ENCODE data around the gene OBSCN.

The OBSCN gene

DNA sequence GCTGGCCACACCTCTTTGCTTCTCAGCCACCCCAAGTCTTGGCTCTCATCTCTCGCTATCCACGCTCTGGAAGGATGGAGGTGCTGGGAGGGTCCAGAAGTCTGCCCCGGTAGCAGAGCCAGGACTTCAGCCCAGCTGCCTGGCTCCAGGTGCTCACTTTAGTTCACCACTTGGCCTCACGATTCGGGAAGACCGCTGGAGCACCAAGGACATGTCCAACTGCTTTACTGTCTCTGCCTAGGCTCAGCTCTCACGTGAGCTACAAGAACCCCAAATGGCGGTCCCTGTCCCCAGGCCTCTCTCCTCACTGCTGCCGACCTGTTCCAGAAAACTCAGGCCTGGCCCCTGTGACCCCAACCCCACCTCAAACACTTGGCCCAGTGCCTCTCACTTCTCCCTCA is 195.4 kb downstream of the OBSCN start:
- no peaks in the 10 kb centered on the region for H3K36me3 ChIP-seq (ENCODE audit: control insufficient read depth, insufficient read depth, low read length)
- H3K9ac ChIP-seq (ENCODE audit: low read depth, low read length): no peak overlapping the region
- no peaks in the 10 kb centered on the region for H3K4me1 ChIP-seq (ENCODE audit: control insufficient read depth, insufficient read depth, low read length)
- no peaks in the 10 kb centered on the region for H3K9me3 ChIP-seq (ENCODE audit: control insufficient read depth, insufficient read depth, low read length)
- no peak overlapping the region for H3K4me3 ChIP-seq (ENCODE audit: low read depth, low read length)
- H3K27me3 ChIP-seq (ENCODE audit: control insufficient read depth, insufficient read depth, low read length): no peaks in the 10 kb centered on the region

DNA sequence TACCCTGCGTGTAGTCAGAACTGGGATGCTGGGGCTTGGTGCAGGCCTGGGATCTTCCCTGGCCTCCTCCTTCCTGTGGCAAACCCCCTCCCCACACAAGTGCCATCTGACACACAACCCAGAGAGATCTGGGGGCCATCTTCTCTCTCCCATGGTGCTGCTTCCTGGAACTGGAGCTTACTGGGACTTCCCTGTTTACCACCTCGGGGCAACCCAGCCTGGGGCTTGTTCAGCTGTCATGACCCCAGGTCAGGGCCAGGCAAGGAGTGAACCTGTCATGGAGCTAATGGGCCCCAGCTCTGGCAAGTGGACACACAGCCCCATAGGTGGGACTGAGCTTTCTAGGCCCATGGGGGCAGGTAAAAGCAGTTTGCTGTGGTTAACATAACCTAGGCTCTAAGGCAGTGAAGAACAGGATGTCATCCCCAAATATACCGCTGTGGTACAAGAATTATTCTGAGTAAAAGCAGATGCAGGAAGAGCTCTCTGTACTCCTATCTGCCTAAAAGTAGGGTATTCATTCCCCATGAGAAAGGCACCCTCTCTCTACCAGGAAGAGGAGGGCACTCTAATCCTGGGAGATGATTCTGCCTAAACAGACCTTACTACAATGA is 196.4 kb downstream of the OBSCN start:
- Histone ChIP-seq H3K4me1 (ENCODE audit: control insufficient read depth, insufficient read depth, low read length) (no peaks in the 10 kb centered on the region), H3K9me3 (ENCODE audit: control insufficient read depth, insufficient read depth, low read length) (no peaks in the 10 kb centered on the region), H3K36me3 (ENCODE audit: control insufficient read depth, insufficient read depth, low read length) (no peaks in the 10 kb centered on the region), H3K4me3 (ENCODE audit: low read depth, low read length) (no peak overlapping the region), H3K27me3 (ENCODE audit: control insufficient read depth, insufficient read depth, low read length) (no peaks in the 10 kb centered on the region), H3K9ac (ENCODE audit: low read depth, low read length) (no peak overlapping the region)

DNA sequence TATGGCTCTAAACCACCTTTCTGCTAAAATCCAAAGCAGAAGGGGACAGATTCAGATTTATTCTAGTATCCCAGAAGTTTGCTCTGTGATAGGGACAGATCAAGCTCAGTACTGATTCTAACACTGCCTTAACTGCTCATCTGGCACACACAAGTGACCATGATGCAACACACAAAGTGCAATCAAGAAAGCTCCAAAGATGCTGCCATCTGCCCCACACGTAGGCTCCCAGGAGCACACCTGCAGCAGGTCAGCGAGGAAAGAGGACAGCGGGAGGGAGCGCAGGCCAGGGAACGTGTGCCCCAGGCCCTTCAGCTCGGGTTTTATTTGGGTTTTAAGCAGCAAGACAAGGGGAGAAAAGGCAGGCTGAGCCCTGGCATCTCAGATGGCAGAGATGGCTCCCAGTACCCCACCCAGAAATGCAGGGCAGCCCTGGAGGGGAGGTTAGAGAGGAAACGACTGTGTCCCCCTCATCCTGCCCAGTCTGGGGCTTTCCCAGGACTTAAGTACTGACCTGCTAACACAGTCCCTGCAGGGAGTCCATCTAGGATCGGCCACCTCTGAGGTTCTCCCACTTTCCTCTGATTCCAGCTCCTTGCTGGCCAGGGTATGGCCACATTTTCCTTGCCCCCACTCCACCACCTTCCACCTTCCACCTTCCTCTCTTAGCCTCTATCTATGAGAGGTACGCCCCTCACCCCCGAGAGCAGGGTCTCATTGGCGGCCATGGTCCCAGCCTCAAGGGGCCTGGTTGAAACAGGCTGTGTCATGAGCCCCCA is 197.5 kb downstream of the OBSCN start:
- Histone ChIP-seq H3K36me3 (ENCODE audit: control insufficient read depth, insufficient read depth, low read length) (no peaks in the 10 kb centered on the region), H3K4me1 (ENCODE audit: control insufficient read depth, insufficient read depth, low read length) (no peaks in the 10 kb centered on the region), H3K9me3 (ENCODE audit: control insufficient read depth, insufficient read depth, low read length) (no peaks in the 10 kb centered on the region), H3K27me3 (ENCODE audit: control insufficient read depth, insufficient read depth, low read length) (no peaks in the 10 kb centered on the region), H3K9ac (ENCODE audit: low read depth, low read length) (no peak overlapping the region), H3K4me3 (ENCODE audit: low read depth, low read length) (peak overlapping the region; percentile 66)

DNA sequence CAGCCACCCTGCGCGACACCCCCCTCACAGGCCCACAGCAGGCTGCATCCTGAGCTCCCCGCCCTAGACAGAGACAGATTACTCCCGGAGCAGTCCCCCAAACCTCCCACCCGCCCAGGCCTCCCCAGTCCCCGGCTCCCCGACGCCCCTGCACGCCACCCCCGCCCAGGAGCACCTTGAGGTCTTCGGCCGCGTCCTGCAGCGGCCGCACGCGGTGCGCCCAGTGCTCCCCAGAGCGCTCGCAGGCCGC is 198.1 kb downstream of the OBSCN start:
- Histone ChIP-seq H3K4me1 (ENCODE audit: control insufficient read depth, insufficient read depth, low read length) (no peaks in the 10 kb centered on the region), H3K27me3 (ENCODE audit: control insufficient read depth, insufficient read depth, low read length) (no peaks in the 10 kb centered on the region), H3K36me3 (ENCODE audit: control insufficient read depth, insufficient read depth, low read length) (peaks cover 1% of the 10 kb centered on the region), H3K9ac (ENCODE audit: low read depth, low read length) (no peak overlapping the region), H3K4me3 (ENCODE audit: low read depth, low read length) (peak overlapping the region; percentile 66), H3K9me3 (ENCODE audit: control insufficient read depth, insufficient read depth, low read length) (no peaks in the 10 kb centered on the region)

DNA sequence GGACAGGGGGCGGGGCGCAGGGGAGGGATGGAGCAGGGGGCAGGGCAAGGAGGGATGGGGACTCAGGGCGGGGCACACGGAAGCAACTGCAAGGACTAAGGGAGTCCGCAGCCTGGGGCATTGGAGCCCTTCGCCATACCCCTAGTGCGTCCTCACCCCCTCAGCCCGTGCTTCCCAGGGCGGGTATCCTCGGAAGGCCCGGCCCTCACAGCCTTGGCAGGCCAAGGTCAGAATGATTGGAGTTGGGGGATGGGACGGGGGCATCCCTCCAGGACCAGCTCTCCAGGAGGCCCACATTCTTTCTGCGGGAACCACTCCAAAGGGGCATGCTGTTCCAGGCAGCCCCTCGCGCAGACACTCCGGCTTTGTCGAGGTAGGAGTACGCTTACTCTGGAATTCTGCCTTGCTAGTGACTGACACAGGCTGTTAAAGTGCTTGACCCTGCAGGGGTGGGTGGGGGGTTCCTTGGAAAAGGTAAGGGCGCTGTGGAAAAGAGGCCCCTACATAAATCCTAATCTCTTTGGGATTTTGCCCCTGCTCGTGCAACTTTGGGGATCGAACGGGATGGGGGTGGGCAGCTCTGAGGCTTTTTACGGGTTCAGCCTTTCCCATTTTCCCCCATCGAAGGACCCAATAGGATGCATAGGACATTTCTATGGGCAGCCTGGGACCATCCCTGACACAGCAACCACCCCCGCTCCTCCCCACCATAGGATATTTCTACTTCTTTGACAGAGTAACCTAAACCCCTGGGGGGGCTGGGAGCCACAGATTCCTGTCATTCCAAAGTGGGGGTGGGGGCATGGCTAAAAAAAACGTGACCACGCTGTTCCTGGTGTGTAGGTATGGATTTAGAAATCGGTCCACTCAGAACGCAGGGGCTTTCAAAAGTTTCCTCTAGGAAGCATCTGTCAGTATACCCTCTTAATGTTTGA is 199.5 kb downstream of the OBSCN start:
- Histone ChIP-seq H3K9me3 (ENCODE audit: control insufficient read depth, insufficient read depth, low read length) (no peaks in the 10 kb centered on the region), H3K9ac (ENCODE audit: low read depth, low read length) (no peak overlapping the region), H3K4me3 (ENCODE audit: low read depth, low read length) (peak overlapping the region; percentile 58), H3K36me3 (ENCODE audit: control insufficient read depth, insufficient read depth, low read length) (peaks cover 4% of the 10 kb centered on the region), H3K4me1 (ENCODE audit: control insufficient read depth, insufficient read depth, low read length) (no peaks in the 10 kb centered on the region), H3K27me3 (ENCODE audit: control insufficient read depth, insufficient read depth, low read length) (no peaks in the 10 kb centered on the region)

DNA sequence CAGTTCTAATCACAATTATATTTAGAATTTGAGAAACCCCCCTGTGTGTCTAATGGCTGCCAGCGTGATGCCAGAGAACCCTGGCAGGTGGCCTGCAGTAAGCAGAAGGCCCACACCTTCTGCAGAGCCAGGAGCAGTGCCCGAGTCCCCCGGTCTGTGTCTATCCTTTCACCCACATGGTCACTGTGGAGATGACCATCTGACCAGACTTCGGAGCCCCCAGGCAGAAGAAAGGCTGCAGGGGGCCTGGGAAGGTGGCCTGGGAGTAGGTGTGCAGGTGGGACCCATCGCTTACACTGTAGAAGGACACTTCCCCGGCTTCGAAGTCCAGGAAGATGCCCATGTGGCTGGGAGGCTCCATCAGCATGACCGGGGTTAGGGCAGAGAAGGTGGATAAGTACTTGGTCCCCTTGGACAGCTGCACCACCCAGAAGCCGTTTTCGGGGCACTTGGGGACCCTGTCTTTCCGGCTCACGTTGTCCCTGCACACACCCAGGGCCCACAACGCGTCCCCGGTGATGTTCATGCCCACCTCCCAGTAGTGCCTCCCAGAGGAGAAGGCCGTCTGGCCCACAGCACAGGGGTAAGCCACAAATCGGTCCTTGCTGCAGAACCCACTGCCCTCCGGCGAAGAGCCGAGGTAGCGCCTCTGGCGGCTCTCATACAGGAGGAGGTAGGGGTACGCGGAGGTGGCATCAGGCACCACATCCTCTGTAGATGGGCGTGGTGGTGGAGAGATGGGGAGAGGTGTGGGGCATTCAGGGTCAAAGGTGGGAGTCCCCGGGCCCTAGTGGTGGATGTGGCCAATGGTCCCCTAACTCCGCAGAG is 200.4 kb downstream of the OBSCN start:
- H3K9ac ChIP-seq (ENCODE audit: low read depth, low read length): no peak overlapping the region
- H3K4me3 ChIP-seq (ENCODE audit: low read depth, low read length): peak overlapping the region; percentile 58
- no peaks in the 10 kb centered on the region for H3K4me1 ChIP-seq (ENCODE audit: control insufficient read depth, insufficient read depth, low read length)

DNA sequence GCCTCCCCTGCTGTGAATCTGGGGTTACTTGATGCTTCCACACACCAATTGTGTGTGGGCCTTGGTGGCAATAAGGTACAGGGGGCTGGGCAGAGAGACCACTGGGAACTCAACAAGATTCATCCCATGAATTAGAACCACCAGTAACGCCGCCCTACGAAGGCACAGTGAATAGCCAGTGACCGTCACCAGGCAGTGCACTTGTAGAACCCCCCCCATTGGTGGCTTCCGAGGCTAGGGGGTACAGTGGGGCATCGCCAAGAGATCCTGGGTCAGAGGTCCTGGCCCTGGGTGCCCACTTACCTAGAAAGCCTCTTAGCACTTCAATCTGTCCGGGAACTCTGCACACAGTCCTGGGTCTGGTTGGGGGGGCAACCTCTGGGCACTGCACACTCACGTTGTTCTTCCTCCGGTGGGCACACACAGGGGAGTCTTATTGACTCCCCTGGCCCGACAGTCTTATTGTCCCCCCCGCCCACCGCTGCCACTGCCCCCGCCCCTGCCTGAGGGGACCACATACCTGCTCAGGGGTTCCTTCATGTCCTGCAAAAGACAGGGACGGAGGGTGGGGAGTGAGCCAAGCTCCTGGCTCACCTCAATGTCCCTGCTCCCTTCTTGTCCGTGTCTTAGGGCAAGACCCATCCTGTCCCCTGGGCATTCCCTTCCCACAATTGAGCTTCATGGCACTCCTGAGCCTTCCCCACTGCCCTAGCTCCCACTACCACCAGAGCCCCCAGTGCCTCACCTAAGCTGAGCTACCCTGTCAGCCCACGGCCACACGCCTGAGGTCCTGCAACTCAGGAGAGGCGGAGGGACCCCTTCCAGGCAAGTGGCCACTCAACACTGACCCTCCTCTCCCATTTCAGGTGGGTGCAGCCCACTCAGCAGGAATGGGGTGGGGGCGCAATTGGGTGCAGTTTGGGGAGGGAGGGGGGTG is 201.3 kb downstream of the OBSCN start:
- Histone ChIP-seq H3K9me3 (ENCODE audit: control insufficient read depth, insufficient read depth, low read length) (no peaks in the 10 kb centered on the region), H3K27me3 (ENCODE audit: control insufficient read depth, insufficient read depth, low read length) (peaks cover 7% of the 10 kb centered on the region), H3K36me3 (ENCODE audit: control insufficient read depth, insufficient read depth, low read length) (peaks cover 4% of the 10 kb centered on the region), H3K9ac (ENCODE audit: low read depth, low read length) (no peak overlapping the region), H3K4me1 (ENCODE audit: control insufficient read depth, insufficient read depth, low read length) (no peaks in the 10 kb centered on the region), H3K4me3 (ENCODE audit: low read depth, low read length) (no peak overlapping the region)

More for the DNA sequence above, 200.4 kb downstream of the OBSCN start:
- Histone ChIP-seq H3K36me3 (ENCODE audit: control insufficient read depth, insufficient read depth, low read length) (peaks cover 4% of the 10 kb centered on the region), H3K27me3 (ENCODE audit: control insufficient read depth, insufficient read depth, low read length) (no peaks in the 10 kb centered on the region), H3K9me3 (ENCODE audit: control insufficient read depth, insufficient read depth, low read length) (no peaks in the 10 kb centered on the region)

DNA sequence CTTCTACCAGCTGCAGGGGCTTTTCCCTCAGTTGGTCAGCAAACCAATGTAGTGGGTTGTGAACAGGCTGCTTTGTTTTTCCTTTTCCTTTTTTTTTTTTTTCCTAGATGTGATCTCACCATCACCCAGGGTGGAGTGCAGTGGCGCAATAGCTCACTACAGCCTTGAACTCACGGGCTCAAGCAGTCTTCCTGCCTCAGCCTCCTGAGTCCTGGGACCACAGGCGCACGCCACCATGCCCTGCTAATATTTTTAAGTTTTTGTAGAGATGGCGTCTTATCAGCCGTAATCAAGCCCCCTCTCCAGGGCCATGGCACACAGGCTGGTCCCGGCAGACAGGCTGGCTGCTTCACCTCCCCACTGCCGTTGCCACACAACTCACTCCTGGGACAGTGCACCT is 202.2 kb downstream of the OBSCN start:
- Histone ChIP-seq H3K4me3 (ENCODE audit: low read depth, low read length) (no peak overlapping the region), H3K36me3 (ENCODE audit: control insufficient read depth, insufficient read depth, low read length) (peaks cover 4% of the 10 kb centered on the region), H3K27me3 (ENCODE audit: control insufficient read depth, insufficient read depth, low read length) (peaks cover 8% of the 10 kb centered on the region)

DNA sequence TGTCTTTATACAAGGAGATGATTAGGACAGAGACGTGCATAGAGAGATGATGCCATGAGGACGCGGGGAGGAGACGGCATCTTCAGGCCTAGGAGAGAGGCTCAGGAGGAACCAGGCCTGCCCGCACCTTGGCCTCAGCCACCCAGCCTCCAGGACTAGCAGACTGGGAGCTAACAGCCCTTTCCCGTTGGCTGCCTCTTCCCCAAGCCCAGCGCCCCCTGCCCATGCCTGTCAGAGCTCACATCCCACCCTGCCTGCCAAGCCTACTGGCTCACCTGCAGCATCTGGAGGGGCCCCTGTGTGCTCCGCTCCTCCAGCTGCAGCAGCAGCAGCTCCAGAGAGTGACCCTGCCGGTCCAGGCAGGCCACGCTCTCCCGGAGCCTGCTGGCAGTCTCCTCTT is 202.8 kb downstream of the OBSCN start:
- Histone ChIP-seq H3K9ac (ENCODE audit: low read depth, low read length) (no peak overlapping the region), H3K4me3 (ENCODE audit: low read depth, low read length) (no peak overlapping the region), H3K27me3 (ENCODE audit: control insufficient read depth, insufficient read depth, low read length) (peaks cover 15% of the 10 kb centered on the region), H3K9me3 (ENCODE audit: control insufficient read depth, insufficient read depth, low read length) (no peaks in the 10 kb centered on the region), H3K36me3 (ENCODE audit: control insufficient read depth, insufficient read depth, low read length) (peaks cover 4% of the 10 kb centered on the region), H3K4me1 (ENCODE audit: control insufficient read depth, insufficient read depth, low read length) (peaks cover 2% of the 10 kb centered on the region)

More for the DNA sequence above, 202.2 kb downstream of the OBSCN start:
- no peaks in the 10 kb centered on the region for H3K9me3 ChIP-seq (ENCODE audit: control insufficient read depth, insufficient read depth, low read length)
- H3K4me1 ChIP-seq (ENCODE audit: control insufficient read depth, insufficient read depth, low read length): no peaks in the 10 kb centered on the region
- H3K9ac ChIP-seq (ENCODE audit: low read depth, low read length): no peak overlapping the region

DNA sequence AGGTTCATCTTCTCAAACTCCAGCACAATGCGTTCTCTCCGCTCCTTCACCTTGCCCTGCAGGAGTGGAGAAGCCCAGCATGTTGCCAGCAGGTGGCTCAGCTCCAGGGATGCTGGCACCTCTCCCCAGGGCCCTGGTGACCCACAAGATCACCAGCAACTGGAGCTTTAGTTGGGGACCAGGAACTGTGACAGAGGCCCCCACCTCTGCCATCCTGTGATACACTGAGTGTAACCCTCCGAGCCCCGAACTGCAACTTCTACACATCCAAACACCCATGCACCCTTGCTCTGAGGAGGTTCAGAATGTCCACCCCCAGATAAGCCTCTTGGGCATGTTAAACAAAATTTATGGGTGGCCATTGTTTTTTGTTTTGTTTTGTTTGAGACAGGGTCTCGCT is 203.3 kb downstream of the OBSCN start:
- peaks cover 4% of the 10 kb centered on the region for H3K36me3 ChIP-seq (ENCODE audit: control insufficient read depth, insufficient read depth, low read length)
- no peak overlapping the region for H3K9ac ChIP-seq (ENCODE audit: low read depth, low read length)
- no peak overlapping the region for H3K4me3 ChIP-seq (ENCODE audit: low read depth, low read length)
- H3K27me3 ChIP-seq (ENCODE audit: control insufficient read depth, insufficient read depth, low read length): peaks cover 18% of the 10 kb centered on the region
- no peaks in the 10 kb centered on the region for H3K9me3 ChIP-seq (ENCODE audit: control insufficient read depth, insufficient read depth, low read length)
- peaks cover 3% of the 10 kb centered on the region for H3K4me1 ChIP-seq (ENCODE audit: control insufficient read depth, insufficient read depth, low read length)
